H9 (cell line): ENCODE measurements around the gene SMPD4. TPM values are rescaled to one million over a fixed set of nuclear protein-coding genes. Genes with fewer than 3 reads are reported as not detected.
"Not testable (repeated sequence)": the region's sequence is repeated elsewhere in the genome, so short reads cannot be mapped to it uniquely, and the experiment has no call there.

Source experiments
- DNase-seq: peaks from one replicate; pipeline ENCODE4 v3.0.0-alpha.2; 2017
- H2AFZ ChIP-seq: one replicate; pipeline ENCODE4 v1.6.1; 2013; ENCODE audit warnings: mild to moderate bottlenecking, low read length, control low read depth, moderate library complexity
- H2AK5ac ChIP-seq: 2 replicates; pipeline ENCODE4 v1.6.1; 2013; ENCODE audit warnings: low read length, control low read depth, mixed read lengths; ENCODE audit not compliant: insufficient read length
- H2BK120ac ChIP-seq: one replicate; pipeline ENCODE4 v1.6.1; 2013; ENCODE audit warnings: low read depth, mild to moderate bottlenecking, low read length, control low read depth, inconsistent platforms; ENCODE audit not compliant: poor library complexity, severe bottlenecking
- H2BK12ac ChIP-seq: 2 replicates; pipeline ENCODE4 v1.6.1; 2013; ENCODE audit warnings: low read length, control low read depth, mixed read lengths, low read depth; ENCODE audit not compliant: insufficient read length
- H2BK15ac ChIP-seq: 2 replicates; pipeline ENCODE4 v1.6.1; 2013; ENCODE audit warnings: low read depth, low read length, control low read depth
- H2BK20ac ChIP-seq: one replicate; pipeline ENCODE4 v1.6.1; 2013; ENCODE audit warnings: low read depth, mild to moderate bottlenecking, low read length, control low read depth, inconsistent platforms; ENCODE audit not compliant: poor library complexity, severe bottlenecking
- H2BK5ac ChIP-seq: 2 replicates; pipeline ENCODE4 v1.6.1; 2013; ENCODE audit warnings: low read length, control low read depth, mixed read lengths; ENCODE audit not compliant: insufficient read length
- H3K14ac ChIP-seq: 2 replicates; pipeline ENCODE4 v1.6.1; 2013; ENCODE audit warnings: low read length, control low read depth; ENCODE audit not compliant: insufficient read depth
- H3K18ac ChIP-seq: 2 replicates; pipeline ENCODE4 v1.6.1; 2013; ENCODE audit warnings: low read depth, mild to moderate bottlenecking, mixed read lengths, low read length, control low read depth; ENCODE audit not compliant: insufficient read length
- H3K23ac ChIP-seq: 2 replicates; pipeline ENCODE4 v1.6.1; 2013; ENCODE audit warnings: low read length, control low read depth, mixed read lengths, low read depth; ENCODE audit not compliant: insufficient read length
- H3K23me2 ChIP-seq: 2 replicates; pipeline ENCODE4 v1.6.1; 2013; ENCODE audit warnings: low read depth, mild to moderate bottlenecking, mixed read lengths, low read length, control low read depth; ENCODE audit not compliant: insufficient read length, poor library complexity, severe bottlenecking
- H3K27ac ChIP-seq: 2 replicates; pipeline ENCODE4 v1.5.1; 2013; ENCODE audit warnings: low read length, control low read depth, mixed read lengths, low read depth; ENCODE audit not compliant: insufficient read length
- H3K27me3 ChIP-seq: 2 replicates; pipeline ENCODE4 v1.6.1; 2013; ENCODE audit warnings: low read length, control low read depth, inconsistent platforms; ENCODE audit not compliant: insufficient read depth
- H3K4ac ChIP-seq: 2 replicates; pipeline ENCODE4 v1.6.1; 2013; ENCODE audit warnings: low read depth, mild to moderate bottlenecking, control low read depth, inconsistent platforms, low read length, moderate library complexity
- H3K4me1 ChIP-seq: 2 replicates; pipeline ENCODE4 v1.6.1; 2013; ENCODE audit warnings: low read length, control low read depth, inconsistent platforms; ENCODE audit not compliant: insufficient read depth
- H3K4me2 ChIP-seq: 2 replicates; pipeline ENCODE4 v1.6.1; 2013; ENCODE audit warnings: low read length, control low read depth, mixed read lengths; ENCODE audit not compliant: insufficient read length, insufficient read depth
- H3K56ac ChIP-seq: 2 replicates; pipeline ENCODE4 v1.6.1; 2013; ENCODE audit warnings: low read depth, mild to moderate bottlenecking, mixed read lengths, low read length, control low read depth; ENCODE audit not compliant: insufficient read length
- H3K79me1 ChIP-seq: 2 replicates; pipeline ENCODE4 v1.6.1; 2013; ENCODE audit warnings: low read depth, mild to moderate bottlenecking, moderate library complexity, low read length, control low read depth, inconsistent platforms; ENCODE audit not compliant: insufficient read depth, poor library complexity, severe bottlenecking
- H3K79me2 ChIP-seq: 2 replicates; pipeline ENCODE4 v1.6.1; 2013; ENCODE audit warnings: low read length, control low read depth, inconsistent platforms; ENCODE audit not compliant: insufficient read depth
- H3K9ac ChIP-seq: 2 replicates; pipeline ENCODE4 v1.6.1; 2013; ENCODE audit warnings: low read length, control low read depth, mixed read lengths; ENCODE audit not compliant: insufficient read length; ENCODE audit errors: extremely low read depth
- H3K9me3 ChIP-seq: one replicate; pipeline ENCODE4 v1.6.1; 2013; ENCODE audit warnings: low read depth, low read length, inconsistent platforms; ENCODE audit not compliant: control insufficient read depth
- H3T11ph ChIP-seq: one replicate; pipeline ENCODE4 v1.6.1; 2013; ENCODE audit warnings: mild to moderate bottlenecking, low read length, control low read depth, inconsistent platforms
- H4K20me1 ChIP-seq: one replicate; pipeline ENCODE4 v1.6.1; 2013; ENCODE audit not compliant: control insufficient read depth, insufficient read length, insufficient read depth
- H4K5ac ChIP-seq: 2 replicates; pipeline ENCODE4 v1.6.1; 2013; ENCODE audit warnings: low read depth, mild to moderate bottlenecking, mixed read lengths, low read length, control low read depth; ENCODE audit not compliant: insufficient read length
- H4K8ac ChIP-seq: replicated peaks from 2 replicates; pipeline ENCODE4 v1.6.1; 2013; ENCODE audit warnings: low read length, control low read depth, mixed read lengths, low read depth; ENCODE audit not compliant: insufficient read length
- H4K91ac ChIP-seq: 2 replicates; pipeline ENCODE4 v1.6.1; 2013; ENCODE audit warnings: low read depth, mild to moderate bottlenecking, moderate library complexity, mixed read lengths, low read length, control low read depth; ENCODE audit not compliant: insufficient read length
- H3K27ac Mint-ChIP-seq, 3 experiments: 2 replicates in 2 of 3; 3 replicates in 1 of 3; pipeline ENCODE4 v1.8.0; 2020 to 2021; ENCODE audit warnings: mixed read lengths in 3 of 3, mild to moderate bottlenecking in 1 of 3, moderate library complexity in 1 of 3
- H3K27me3 Mint-ChIP-seq: 2 replicates; pipeline ENCODE4 v1.8.0; 2021; ENCODE audit warnings: low read depth, mild to moderate bottlenecking, moderate library complexity, mixed read lengths
- H3K36me3 Mint-ChIP-seq, 3 experiments: 2 replicates in 2 of 3; 3 replicates in 1 of 3; pipeline ENCODE4 v1.8.0; 2020 to 2021; ENCODE audit warnings: low read depth in 3 of 3, mixed read lengths in 3 of 3; ENCODE audit not compliant: insufficient read depth in 1 of 3
- H3K4me1 Mint-ChIP-seq, 2 experiments: 2 replicates each; pipeline ENCODE4 v1.8.0; 2020; ENCODE audit warnings: mixed read lengths in 2 of 2
- H3K4me3 Mint-ChIP-seq, 2 experiments: 2 replicates in 1 of 2; 3 replicates in 1 of 2; pipeline ENCODE4 v1.8.0; 2020 to 2021; ENCODE audit warnings: mild to moderate bottlenecking in 2 of 2, mixed read lengths in 2 of 2, moderate library complexity in 1 of 2
- H3K9me3 Mint-ChIP-seq, 2 experiments: 2 replicates in 1 of 2; 3 replicates in 1 of 2; pipeline ENCODE4 v1.8.0; 2020; ENCODE audit warnings: mild to moderate bottlenecking in 2 of 2, mixed read lengths in 2 of 2, moderate library complexity in 1 of 2
- WGBS: extraction: QIAGEN DNeasy Blood & Tissue Kit; methylation state at CpG from one replicate; pipeline ENCODE4 v1.1.7; 2013; ENCODE audit warnings: missing lambda C conversion rate, low lambda C conversion rate, mixed read lengths; ENCODE audit not compliant: insufficient read length; ENCODE audit errors: extremely low coverage; 5-methylcytosine and 5-hydroxymethylcytosine counted together
- total RNA-seq: library from RNA; stranded (reverse); gene quantifications from 2 replicates; pipeline ENCODE4 v1.2.1, GENCODE V29; 2021
- TF ChIP-seq, protein P1 (sequence below): fragments of 200-600 bp; sonication (generic); conservative IDR thresholded peaks from 3 replicates; pipeline ENCODE4 v1.8.0; 2021; ENCODE audit warnings: antibody characterized with exemption, mild to moderate bottlenecking

SMPD4 gene
- total RNA-seq, 1 experiment from 2014 or later, result 105 TPM

DNA sequence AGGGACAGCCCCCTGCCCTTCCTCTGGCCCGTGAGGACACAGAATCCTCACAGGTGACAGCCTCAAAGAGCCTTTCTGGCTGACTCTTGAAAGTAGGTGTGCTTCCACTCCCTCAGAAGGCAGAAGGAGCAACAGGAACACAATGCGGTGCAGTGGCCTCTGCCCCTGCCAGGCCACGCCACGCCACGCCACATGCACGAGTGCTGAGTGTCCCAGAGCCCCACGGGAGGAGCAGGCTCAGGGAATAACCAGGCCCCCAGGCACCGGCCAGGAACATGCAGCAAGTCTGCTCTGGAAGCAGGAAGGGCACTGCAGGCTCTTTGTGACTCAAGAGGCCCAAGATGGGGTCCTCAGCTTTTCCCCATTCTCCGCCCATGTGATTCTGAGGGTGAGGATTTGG is 18.4 kb downstream of the SMPD4 start:
- H2BK120ac ChIP-seq, result no peak overlapping the region
- no peak overlapping the region for H2BK5ac ChIP-seq
- H3K79me2 ChIP-seq, result no peaks in the 10 kb centered on the region
- H2AFZ ChIP-seq, result no peak overlapping the region
- Mint-ChIP-seq H3K9me3 (no peaks in the 10 kb centered on the region), H3K36me3 (peaks cover 28 to 67% (median 50%) of the 10 kb centered on the region in 3 experiments; a peak in 6 of 7 replicates), H3K4me3 (no peak overlapping the region), H3K27ac (no peak overlapping the region), H3K27me3 (no peaks in the 10 kb centered on the region; the same call in 1 of the 2 replicates), H3K4me1 (peaks cover 0 to 6% of the 10 kb centered on the region in 2 experiments; a peak in 2 of 4 replicates)
- H3K4me2 ChIP-seq, result no peak overlapping the region
- no peaks in the 10 kb centered on the region for H3K79me1 ChIP-seq
- no peak overlapping the region for H4K91ac ChIP-seq
- H4K20me1 ChIP-seq, result no peaks in the 10 kb centered on the region
- DNase-seq, result no peak
- no peak overlapping the region for H2BK12ac ChIP-seq
- no peaks in the 10 kb centered on the region for H3K9me3 ChIP-seq
- no peak overlapping the region for H3K14ac ChIP-seq
- H2BK20ac ChIP-seq, result no peak overlapping the region
- H3K23ac ChIP-seq, result no peak overlapping the region
- H3T11ph ChIP-seq, result no peak overlapping the region
- H3K9ac ChIP-seq, result no peak overlapping the region
- H3K27ac ChIP-seq, result no peak overlapping the region
- no peak overlapping the region for H2BK15ac ChIP-seq
- no peak overlapping the region for H3K18ac ChIP-seq
- no peak overlapping the region for H3K56ac ChIP-seq
- H3K23me2 ChIP-seq, result no peaks in the 10 kb centered on the region
- no peak overlapping the region for H4K5ac ChIP-seq
- no peak overlapping the region for H2AK5ac ChIP-seq
- H4K8ac ChIP-seq, result no peak overlapping the region
- TF ChIP-seq, protein P1, sequence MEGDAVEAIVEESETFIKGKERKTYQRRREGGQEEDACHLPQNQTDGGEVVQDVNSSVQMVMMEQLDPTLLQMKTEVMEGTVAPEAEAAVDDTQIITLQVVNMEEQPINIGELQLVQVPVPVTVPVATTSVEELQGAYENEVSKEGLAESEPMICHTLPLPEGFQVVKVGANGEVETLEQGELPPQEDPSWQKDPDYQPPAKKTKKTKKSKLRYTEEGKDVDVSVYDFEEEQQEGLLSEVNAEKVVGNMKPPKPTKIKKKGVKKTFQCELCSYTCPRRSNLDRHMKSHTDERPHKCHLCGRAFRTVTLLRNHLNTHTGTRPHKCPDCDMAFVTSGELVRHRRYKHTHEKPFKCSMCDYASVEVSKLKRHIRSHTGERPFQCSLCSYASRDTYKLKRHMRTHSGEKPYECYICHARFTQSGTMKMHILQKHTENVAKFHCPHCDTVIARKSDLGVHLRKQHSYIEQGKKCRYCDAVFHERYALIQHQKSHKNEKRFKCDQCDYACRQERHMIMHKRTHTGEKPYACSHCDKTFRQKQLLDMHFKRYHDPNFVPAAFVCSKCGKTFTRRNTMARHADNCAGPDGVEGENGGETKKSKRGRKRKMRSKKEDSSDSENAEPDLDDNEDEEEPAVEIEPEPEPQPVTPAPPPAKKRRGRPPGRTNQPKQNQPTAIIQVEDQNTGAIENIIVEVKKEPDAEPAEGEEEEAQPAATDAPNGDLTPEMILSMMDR, result no peak
- no CpG with 5 or more reads among the region's 9 CpGs for WGBS
- H3K4ac ChIP-seq, result no peak overlapping the region
- H3K4me1 ChIP-seq, result no peaks in the 10 kb centered on the region
- no peaks in the 10 kb centered on the region for H3K27me3 ChIP-seq

DNA sequence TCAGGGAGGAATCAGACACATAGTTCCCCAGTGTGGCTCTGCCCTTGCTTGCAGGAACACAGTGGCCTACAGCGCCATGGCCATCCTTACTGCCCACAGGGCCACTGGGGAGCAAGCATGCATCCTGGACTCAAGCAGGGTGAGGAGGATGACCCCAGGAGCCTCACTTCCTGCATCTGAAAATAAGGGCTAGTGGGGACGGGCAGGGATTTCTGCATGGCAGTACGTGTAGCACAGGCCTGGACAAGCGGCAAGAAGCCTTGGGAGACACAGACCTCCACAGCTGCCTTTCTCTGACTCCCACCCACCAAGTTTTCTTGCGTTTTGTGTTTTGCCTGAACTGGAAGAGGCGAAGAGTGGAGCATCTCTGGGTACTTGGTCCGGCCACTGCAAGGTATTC is 18.9 kb downstream of the SMPD4 start:
- H3K27ac Mint-ChIP-seq, result not testable (repeated sequence)
- no CpG with 5 or more reads among the region's 7 CpGs for WGBS

More for the DNA sequence above, 18.9 kb downstream of the SMPD4 start:
- H3K4me3 Mint-ChIP-seq, H3K4me1 ChIP-seq, H3K27me3 Mint-ChIP-seq, H3K4me2 ChIP-seq, H3T11ph ChIP-seq, H4K8ac ChIP-seq, H3K56ac ChIP-seq, H2BK5ac ChIP-seq, H3K4me1 Mint-ChIP-seq, H3K27me3 ChIP-seq, H2BK15ac ChIP-seq, H2BK120ac ChIP-seq, H2AK5ac ChIP-seq, H4K20me1 ChIP-seq, H3K23me2 ChIP-seq, H3K4ac ChIP-seq, H3K14ac ChIP-seq, H4K5ac ChIP-seq, H3K9ac ChIP-seq, H2AFZ ChIP-seq, H3K27ac ChIP-seq, H3K18ac ChIP-seq, H2BK12ac ChIP-seq, H2BK20ac ChIP-seq, H3K79me1 ChIP-seq, H3K79me2 ChIP-seq, H3K23ac ChIP-seq, DNase-seq, H4K91ac ChIP-seq, H3K9me3 Mint-ChIP-seq, H3K9me3 ChIP-seq: not testable (repeated sequence)
- peaks cover 23 to 64% (median 45%) of the 10 kb centered on the region in 3 experiments; a peak in 6 of 7 replicates for H3K36me3 Mint-ChIP-seq
